ENCODE data around the gene PRKCSH. TPM values are rescaled to one million over a fixed set of nuclear protein-coding genes. Genes with fewer than 3 reads are reported as not detected.
"Not testable (repeated sequence)": the region's sequence is repeated elsewhere in the genome, so short reads cannot be mapped to it uniquely, and the experiment has no call there.

The PRKCSH gene
- total RNA-seq, 8 experiments from 2014 or later = 160 to 255 (median 196) TPM

DNA sequence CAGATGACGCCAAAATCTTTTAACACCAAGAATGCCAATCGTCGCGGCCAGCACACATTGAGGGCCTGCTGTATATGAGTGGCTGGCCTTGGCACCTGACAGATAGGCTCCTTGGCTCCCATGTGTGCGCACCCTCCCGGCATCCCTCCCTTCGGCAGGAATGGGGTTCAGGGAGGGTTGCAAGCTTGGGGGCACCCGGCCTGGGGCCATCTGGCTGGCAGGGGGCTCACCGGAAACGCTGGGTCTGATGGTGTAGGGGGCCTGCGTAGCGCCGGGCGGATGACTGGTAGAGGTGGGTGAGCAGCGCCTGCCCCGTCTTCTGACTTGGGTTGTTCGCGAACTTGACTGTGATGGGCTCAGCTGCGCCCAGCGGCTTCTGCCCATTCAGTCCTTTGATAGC is 22.4 kb downstream of the PRKCSH start:
- no peak for ATAC-seq (replicated peaks in 6 of 8)
- 53 to 100% (median 88%) methylated on average over 1 to 9 of the region's 20 CpGs; no CpG with 5 or more reads in 6 of the 10 experiments for WGBS, 10 experiments
- Histone ChIP-seq H3K4me3 (no peak overlapping the region), H3K4me1 (replicated peaks in 1 of 2) (peaks cover 8 to 15% of the 10 kb centered on the region in 2 donors), H3K27ac (no peak overlapping the region)
- in situ Hi-C loops (cut with MboI; ENCODE audit: low pct_unique_long_range_greater_than_20kb in 2 of 9, low sequenced_read_pairs in 9 of 9, unreplicated experiment in 9 of 9) = no loop called here

DNA sequence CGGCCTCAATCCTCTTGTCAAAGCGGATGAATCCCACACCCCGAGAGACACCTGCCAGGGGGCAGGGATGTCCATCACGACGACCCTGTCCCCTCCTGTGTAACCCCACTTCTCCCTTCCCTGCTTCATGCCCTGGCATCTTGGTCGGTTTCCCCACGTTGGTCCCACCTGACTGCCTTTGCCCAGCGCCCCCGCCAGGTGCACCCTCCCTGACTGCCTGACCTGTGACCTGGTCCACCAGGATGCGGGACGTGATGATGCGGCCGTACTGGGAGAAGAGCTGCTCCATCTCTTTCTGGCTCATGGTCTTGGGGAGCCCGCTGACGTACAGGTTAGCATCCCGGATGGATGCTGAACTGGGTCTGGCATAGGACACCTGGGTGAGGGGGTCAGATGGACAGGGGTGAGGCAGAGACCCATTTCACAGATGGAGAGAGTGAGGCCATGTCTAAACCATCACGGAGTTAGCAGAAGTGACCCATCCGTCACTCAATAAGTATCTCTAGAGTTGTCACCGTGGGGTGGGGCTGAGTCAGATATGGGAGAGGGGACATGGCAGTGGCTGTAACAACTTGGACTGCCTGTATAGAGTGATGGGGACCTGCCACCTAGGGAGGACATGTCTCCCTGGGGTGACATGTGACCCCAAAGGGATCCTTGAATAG is 22.9 kb downstream of the PRKCSH start:
- ATAC-seq (replicated peaks in 6 of 8) = peak in 1 of 8 experiments; percentile 3
- in situ Hi-C loops (cut with MboI; ENCODE audit: low pct_unique_long_range_greater_than_20kb in 2 of 9, low sequenced_read_pairs in 9 of 9, unreplicated experiment in 9 of 9) = no loop called here
- WGBS, 10 experiments = 65 to 100% (median 88%) methylated on average over 1 to 5 of the region's 19 CpGs; no CpG with 5 or more reads in 6 of the 10 experiments
- no peak overlapping the region for H3K4me3 ChIP-seq
- peaks cover 3 to 10% of the 10 kb centered on the region in 2 donors for H3K4me1 ChIP-seq (replicated peaks in 1 of 2)
- no peak overlapping the region for H3K27ac ChIP-seq

DNA sequence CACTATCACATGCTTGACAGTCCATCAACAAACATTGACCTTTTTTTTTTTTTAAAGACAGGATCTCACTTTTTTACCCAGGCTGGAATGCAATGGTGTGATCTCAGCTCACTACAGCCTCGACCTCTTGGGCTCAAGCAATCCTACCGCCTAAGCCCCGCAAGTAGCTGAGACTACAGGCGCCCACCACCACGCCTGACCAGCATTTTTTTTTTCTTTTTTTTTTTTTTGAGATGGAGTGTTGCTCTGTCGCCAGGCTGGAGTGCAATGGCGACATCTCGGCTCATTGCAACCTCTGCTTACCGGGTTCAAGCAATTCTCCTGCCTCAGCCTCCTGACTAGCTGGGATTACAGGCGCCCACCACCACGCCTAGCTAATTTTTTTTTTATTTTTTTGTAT is 23.5 kb downstream of the PRKCSH start:
- in situ Hi-C loops (cut with MboI; ENCODE audit: low pct_unique_long_range_greater_than_20kb in 2 of 9, low sequenced_read_pairs in 9 of 9, unreplicated experiment in 9 of 9); H3K4me1 ChIP-seq (replicated peaks in 1 of 2); H3K4me3 ChIP-seq; H3K27ac ChIP-seq: not testable (repeated sequence)
- WGBS, 10 experiments = 65 to 93% (median 82%) methylated on average over 1 to 8 of the region's 11 CpGs; no CpG with 5 or more reads in 4 of the 10 experiments
- peak in 1 of 8 experiments; percentile 9 for ATAC-seq (replicated peaks in 6 of 8)

DNA sequence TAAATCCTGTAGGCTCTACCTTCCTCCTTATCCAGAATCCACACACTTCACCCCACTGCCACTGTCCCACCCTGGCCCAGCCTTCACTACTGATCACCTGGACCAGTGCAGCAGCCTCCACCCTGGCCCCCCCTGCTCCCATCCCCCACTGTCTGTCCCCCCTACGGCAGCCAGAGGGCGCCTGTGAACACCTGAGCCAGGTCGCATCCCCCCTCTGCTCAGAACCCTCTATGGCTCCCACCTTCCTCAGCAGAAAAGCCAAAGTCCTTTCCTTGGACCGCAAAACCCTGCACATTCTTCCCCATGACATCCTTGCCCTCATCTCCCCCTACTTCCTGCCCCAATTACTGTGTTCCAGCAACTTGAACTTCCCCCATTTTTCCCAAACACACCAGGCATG is 24.8 kb downstream of the PRKCSH start:
- Histone ChIP-seq H3K27ac (no peak overlapping the region), H3K4me3 (no peak overlapping the region), H3K4me1 (replicated peaks in 1 of 2) (peaks cover 5 to 8% of the 10 kb centered on the region in 2 donors)
- 67 to 100% (median 80%) methylated on average over 1 of the region's 4 CpGs; no CpG with 5 or more reads in 7 of the 10 experiments for WGBS, 10 experiments
- in situ Hi-C loops (cut with MboI; ENCODE audit: low pct_unique_long_range_greater_than_20kb in 2 of 9, low sequenced_read_pairs in 9 of 9, unreplicated experiment in 9 of 9) = no loop called here
- ATAC-seq (replicated peaks in 6 of 8) = no peak

DNA sequence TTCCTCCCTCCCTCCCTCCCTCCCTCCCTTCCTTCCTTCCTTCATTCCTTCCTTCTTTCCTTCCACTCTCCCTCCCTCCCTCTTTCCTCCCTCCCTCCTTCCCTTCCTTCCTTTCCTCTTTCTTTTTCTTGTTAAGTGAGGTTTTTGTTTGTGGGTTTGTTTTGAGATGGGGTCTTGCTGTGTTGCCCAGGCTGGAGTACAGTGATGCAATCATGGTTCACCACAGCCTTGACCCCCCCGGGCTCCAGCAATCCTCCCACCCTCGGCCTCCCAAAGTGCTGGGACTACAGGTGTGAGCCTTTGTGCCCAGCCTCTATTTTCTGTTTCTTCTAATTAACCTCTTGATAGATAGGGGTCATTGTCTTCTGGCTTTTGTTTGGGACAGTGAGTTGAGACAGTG is 26.0 kb downstream of the PRKCSH start:
- ATAC-seq (replicated peaks in 6 of 8) = no peak
- Histone ChIP-seq H3K4me1 (replicated peaks in 1 of 2) (peaks cover 12 to 21% of the 10 kb centered on the region in 2 donors), H3K4me3 (no peak overlapping the region), H3K27ac (no peak overlapping the region)
- in situ Hi-C loops (cut with MboI; ENCODE audit: low pct_unique_long_range_greater_than_20kb in 2 of 9, low sequenced_read_pairs in 9 of 9, unreplicated experiment in 9 of 9) = no loop called here
- 100% methylated on average over 2 of the region's 2 CpGs; no CpG with 5 or more reads in 9 of the 10 experiments for WGBS, 10 experiments

DNA sequence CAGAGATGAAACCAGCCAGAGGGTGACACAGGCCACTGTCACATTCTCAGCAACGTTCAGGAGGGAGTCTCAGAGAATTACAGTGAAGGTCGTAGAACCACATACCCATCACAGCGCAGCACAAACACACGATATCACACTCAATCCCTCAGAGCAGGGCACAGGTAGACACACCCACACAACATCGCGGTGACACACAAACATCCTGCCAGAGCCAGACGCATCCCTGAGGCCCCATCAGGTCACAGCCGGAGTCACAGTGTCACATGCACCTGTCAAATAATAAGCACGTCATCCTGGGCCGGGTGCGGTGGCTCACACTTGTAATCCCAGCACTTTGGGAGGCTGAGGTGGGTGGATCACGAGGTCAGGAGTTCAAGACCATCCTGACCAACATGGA is 28.0 kb downstream of the PRKCSH start:
- ATAC-seq (replicated peaks in 6 of 8) = no peak
- no peak overlapping the region for H3K4me3 ChIP-seq
- in situ Hi-C loops (cut with MboI; ENCODE audit: low pct_unique_long_range_greater_than_20kb in 2 of 9, low sequenced_read_pairs in 9 of 9, unreplicated experiment in 9 of 9) = no loop called here
- no peak overlapping the region for H3K27ac ChIP-seq
- H3K4me1 ChIP-seq (replicated peaks in 1 of 2) = peaks cover 9 to 13% of the 10 kb centered on the region in 2 donors
- WGBS, 10 experiments = 70 to 100% (median 89%) methylated on average over 1 to 6 of the region's 12 CpGs; no CpG with 5 or more reads in 2 of the 10 experiments

DNA sequence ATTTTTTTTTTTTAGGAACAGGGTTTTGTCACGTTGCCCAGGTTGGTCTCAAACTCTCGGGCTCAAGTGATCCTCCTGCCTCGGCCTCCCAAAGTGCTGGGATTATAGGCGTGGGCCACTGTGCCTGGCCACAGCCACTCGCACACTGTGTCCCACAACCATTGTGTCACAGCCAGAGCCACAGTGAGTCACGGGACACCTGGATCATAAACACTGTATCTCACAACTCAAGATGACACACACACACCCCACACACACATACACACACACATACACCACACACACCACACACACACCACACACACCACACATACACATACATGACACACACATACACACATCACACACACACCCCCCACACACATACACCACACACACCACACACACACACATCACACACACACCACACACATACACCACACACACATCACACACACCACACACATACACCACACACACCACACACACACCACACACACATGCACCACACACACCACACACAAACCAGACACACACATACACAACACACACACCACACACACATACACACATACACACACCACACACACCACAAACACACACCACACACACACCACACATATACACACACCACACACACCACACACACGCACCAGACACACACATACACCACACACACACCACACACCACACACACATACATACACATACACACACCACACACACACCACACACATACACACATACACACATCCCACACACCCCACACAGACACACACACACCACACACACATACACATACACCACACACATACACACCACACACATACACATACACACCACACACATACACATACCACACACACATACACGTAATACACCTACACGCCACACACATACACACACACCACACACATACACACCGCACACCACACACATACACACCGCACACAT is 29.2 kb downstream of the PRKCSH start:
- in situ Hi-C loops (cut with MboI; ENCODE audit: low pct_unique_long_range_greater_than_20kb in 2 of 9, low sequenced_read_pairs in 9 of 9, unreplicated experiment in 9 of 9) = no loop called here
- ATAC-seq (replicated peaks in 6 of 8) = peak in 4 of 8 experiments; percentile 9 to 20 (median 17)
- Histone ChIP-seq H3K4me1 (replicated peaks in 1 of 2) (peaks cover 9 to 13% of the 10 kb centered on the region in 2 donors), H3K4me3 (no peak overlapping the region), H3K27ac (no peak overlapping the region)
- 40 to 100% (median 74%) methylated on average over 2 to 6 of the region's 11 CpGs; no CpG with 5 or more reads in 4 of the 10 experiments for WGBS, 10 experiments

DNA sequence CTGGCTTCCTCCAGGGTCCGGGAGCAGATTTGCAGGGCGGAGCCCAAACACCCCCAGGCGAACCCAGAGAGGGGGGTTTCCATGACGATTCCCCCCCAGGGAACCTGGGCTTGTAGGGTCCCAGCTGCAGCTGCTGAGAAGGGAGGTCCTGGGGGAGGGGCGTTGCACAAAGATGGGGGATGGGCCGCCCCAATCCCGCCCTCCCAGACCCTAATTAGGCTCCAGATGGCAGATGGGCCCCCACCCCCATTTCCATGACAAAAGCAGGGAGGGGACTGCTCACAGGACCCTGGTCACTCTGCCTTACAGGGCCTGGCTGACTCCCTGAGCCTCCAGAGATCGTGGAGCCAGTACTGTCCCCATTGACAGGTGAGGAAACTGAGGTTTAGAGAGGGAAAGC is 30.2 kb downstream of the PRKCSH start:
- H3K27ac ChIP-seq = peak overlapping the region in 1 of 2 donors; percentile 68
- peak in 5 of 8 experiments; percentile 15 to 77 (median 58) for ATAC-seq (replicated peaks in 6 of 8)
- H3K4me3 ChIP-seq = no peak overlapping the region
- WGBS, 10 experiments = no CpG with 5 or more reads among the region's 8 CpGs
- in situ Hi-C loops (cut with MboI; ENCODE audit: low pct_unique_long_range_greater_than_20kb in 2 of 9, low sequenced_read_pairs in 9 of 9, unreplicated experiment in 9 of 9) = no loop called here
- H3K4me1 ChIP-seq (replicated peaks in 1 of 2) = peaks cover 9 to 13% of the 10 kb centered on the region in 2 donors

DNA sequence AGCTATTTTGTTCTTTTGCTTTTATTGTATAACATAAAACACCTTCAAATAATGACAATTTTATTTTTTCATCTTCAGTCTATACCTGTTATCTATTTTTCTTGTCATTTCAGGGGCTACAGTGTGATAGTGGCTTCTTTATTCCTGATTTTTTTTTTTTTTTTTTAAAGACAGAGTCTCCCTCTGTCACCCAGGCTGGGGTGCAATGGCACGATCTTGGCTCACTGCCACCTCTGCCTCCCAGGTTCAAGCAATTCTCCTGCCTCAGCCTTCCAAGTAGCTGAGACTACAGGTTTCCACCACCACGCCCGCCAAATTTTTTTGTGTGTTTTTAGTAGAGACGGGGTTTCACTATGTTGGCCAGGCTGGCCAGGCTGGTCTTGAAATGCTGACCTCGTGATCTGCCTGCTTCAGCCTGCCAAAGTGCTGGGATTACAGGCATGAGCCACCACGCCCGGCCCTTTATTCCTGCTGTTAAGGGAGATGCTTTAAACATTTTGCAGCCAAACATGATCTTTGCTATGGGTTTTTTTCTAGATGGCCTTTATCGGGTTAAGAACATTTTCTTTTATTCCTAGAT is 32.9 kb downstream of the PRKCSH start:
- WGBS, 10 experiments = 7 to 100% (median 72%) methylated on average over 1 to 8 of the region's 8 CpGs; no CpG with 5 or more reads in 1 of the 10 experiments
- ATAC-seq (replicated peaks in 6 of 8) = peak in 2 of 8 experiments; percentile 59 to 71
- in situ Hi-C loops (cut with MboI; ENCODE audit: low pct_unique_long_range_greater_than_20kb in 2 of 9, low sequenced_read_pairs in 9 of 9, unreplicated experiment in 9 of 9); H3K4me3 ChIP-seq; H3K27ac ChIP-seq: not testable (repeated sequence)
- H3K4me1 ChIP-seq (replicated peaks in 1 of 2) = peaks cover 9 to 13% of the 10 kb centered on the region in 2 donors

DNA sequence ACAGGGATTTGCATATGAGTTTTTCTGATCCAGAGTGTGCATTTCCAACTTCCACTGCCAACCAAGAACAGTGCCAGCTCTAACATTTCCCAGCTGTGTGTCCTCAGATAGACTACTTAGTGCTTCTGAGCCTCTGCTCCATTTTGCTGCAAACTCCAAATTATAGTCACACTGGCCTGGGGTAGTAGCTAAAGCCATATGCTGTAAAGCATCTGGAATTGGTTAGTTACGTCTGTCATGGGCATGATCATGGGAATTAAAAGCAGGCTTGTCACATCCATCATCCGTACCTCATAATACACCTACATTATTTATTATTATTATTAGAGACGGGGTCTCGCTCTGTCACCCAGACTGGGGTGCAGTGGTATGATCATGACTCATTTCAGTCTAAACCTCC is 38.3 kb downstream of the PRKCSH start:
- in situ Hi-C loops (cut with MboI; ENCODE audit: low pct_unique_long_range_greater_than_20kb in 2 of 9, low sequenced_read_pairs in 9 of 9, unreplicated experiment in 9 of 9) = no loop called here
- no peak overlapping the region for H3K27ac ChIP-seq
- no peak for ATAC-seq (replicated peaks in 6 of 8)
- no peak overlapping the region for H3K4me3 ChIP-seq
- 0 to 95% (median 25%) methylated on average over 1 to 3 of the region's 4 CpGs; no CpG with 5 or more reads in 6 of the 10 experiments for WGBS, 10 experiments
- peaks cover 0 to 2% of the 10 kb centered on the region in 2 donors for H3K4me1 ChIP-seq (replicated peaks in 1 of 2)

DNA sequence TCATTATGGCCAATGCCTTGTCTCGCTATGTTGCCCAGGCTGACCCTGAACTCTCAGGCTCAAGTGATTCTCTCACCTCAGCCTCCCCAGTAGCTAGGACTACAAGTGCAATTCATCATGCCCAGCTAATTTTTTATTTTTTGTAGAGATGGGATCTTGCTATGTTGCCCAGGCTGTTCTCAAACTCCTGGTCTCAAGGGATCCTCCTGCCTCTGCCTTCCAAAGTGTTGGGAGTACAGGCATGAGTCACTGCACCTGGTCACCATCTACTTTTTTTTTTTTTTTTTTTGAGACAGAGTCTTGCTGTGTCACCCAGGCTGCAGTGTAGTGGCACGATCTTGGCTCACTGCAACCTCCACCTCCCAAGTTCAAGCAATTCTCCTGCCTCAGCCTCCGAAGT is 39.9 kb downstream of the PRKCSH start:
- 60 to 100% (median 100%) methylated on average over 1 to 2 of the region's 3 CpGs; no CpG with 5 or more reads in 3 of the 10 experiments for WGBS, 10 experiments
- not testable (repeated sequence) for H3K4me1 ChIP-seq (replicated peaks in 1 of 2); H3K27ac ChIP-seq; ATAC-seq (replicated peaks in 6 of 8); H3K4me3 ChIP-seq
- in situ Hi-C loops (cut with MboI; ENCODE audit: low pct_unique_long_range_greater_than_20kb in 2 of 9, low sequenced_read_pairs in 9 of 9, unreplicated experiment in 9 of 9) = loop anchor here in 3 of 9 experiments (25.0 kb wide), 1 partner anchor 188 kb away; the partner anchor contains the start of gene TSPAN16 (in 3 of the 3)

DNA sequence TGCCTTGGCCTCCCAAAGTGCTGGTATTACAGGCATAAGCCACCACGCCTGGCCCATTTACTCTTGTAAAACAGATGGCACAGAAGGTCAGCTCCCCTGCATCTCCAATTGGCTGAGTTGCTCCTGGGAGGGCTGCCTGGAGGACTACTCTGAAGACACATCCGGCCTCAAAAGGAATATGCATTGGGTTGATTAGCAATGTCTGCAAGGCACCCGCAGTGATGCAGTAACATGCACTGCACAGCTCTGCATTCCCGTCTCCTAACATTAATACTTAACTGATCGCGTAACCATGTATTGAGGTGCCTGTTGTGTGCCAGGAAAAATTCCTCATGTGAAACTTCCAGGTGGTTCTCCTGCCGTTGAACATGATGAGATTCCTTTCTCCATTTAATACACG is 40.4 kb downstream of the PRKCSH start:
- H3K4me1 ChIP-seq (replicated peaks in 1 of 2) = peaks cover 0 to 8% of the 10 kb centered on the region in 2 donors

More for the DNA sequence above, 40.4 kb downstream of the PRKCSH start:
- WGBS, 10 experiments = 0 to 100% (median 80%) methylated on average over 1 to 8 of the region's 8 CpGs; no CpG with 5 or more reads in 2 of the 10 experiments
- Histone ChIP-seq H3K4me3 (no peak overlapping the region), H3K27ac (no peak overlapping the region)
- in situ Hi-C loops (cut with MboI; ENCODE audit: low pct_unique_long_range_greater_than_20kb in 2 of 9, low sequenced_read_pairs in 9 of 9, unreplicated experiment in 9 of 9) = loop anchor here in 3 of 9 experiments (25.0 kb wide), 1 partner anchor 189 kb away; the partner anchor contains the start of gene TSPAN16 (in 3 of the 3)
- ATAC-seq (replicated peaks in 6 of 8) = peak in 1 of 8 experiments; percentile 14

All from motor neuron (in vitro differentiated cells).